SH-SY5Y (cell line): Measurements from ENCODE around the gene IBA57.

Experiments used
- GATA2 ChIP-seq: IDR thresholded peaks from 2 replicates; pipeline ENCODE4 v1.6.1; 2011; ENCODE audit warnings: mild to moderate bottlenecking, low read depth, low read length
- GATA3 ChIP-seq: IDR thresholded peaks from 2 replicates; pipeline ENCODE4 v1.6.1; 2011; ENCODE audit warnings: low read depth, mild to moderate bottlenecking, low read length, moderate library complexity

IBA57 gene

DNA sequence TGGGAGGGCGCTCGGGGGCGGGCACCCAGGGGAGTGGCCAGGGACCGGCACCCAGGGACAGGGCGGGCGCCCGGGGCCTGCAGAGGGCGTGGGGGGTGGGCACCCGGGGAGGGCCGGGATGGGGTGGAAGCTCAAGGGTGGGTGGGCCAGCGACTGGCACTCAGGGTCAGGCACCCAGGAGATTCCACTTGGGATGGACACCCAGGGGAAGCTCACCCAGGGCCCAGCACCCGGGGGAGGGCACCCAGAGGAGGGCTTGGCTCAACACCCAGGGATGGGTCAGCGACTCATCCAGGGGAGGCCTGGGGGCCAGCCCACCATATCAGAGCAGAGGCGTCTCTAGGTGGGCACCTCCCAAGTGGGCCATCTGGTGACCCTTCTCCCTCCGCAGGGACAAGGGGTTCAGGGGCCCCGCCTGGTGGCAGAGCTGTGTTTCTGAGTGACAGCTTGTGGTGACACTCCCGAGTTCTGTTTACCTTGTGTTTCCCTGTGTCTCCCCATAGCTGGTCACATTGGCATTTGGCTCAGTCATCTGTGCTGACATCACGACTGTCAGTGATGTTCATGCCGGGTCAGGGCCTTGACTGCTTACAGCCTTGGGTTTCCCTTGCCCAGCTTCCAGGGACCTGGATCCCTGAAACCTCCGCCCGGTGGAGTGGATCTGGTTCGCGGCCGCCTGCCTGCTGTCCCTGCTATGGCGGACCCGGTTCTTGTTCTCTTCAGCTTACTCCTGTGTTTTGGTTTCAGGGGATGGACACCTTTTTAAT lies 749 bp downstream of the IBA57 start:
- TF ChIP-seq GATA2 (no peak), GATA3 (no peak)

- no peak for TF ChIP-seq GATA2
- no peak for TF ChIP-seq GATA3
These were observed 3.1 kb downstream of the IBA57 start for GRCh38 chr1:228168563-228169270.

DNA sequence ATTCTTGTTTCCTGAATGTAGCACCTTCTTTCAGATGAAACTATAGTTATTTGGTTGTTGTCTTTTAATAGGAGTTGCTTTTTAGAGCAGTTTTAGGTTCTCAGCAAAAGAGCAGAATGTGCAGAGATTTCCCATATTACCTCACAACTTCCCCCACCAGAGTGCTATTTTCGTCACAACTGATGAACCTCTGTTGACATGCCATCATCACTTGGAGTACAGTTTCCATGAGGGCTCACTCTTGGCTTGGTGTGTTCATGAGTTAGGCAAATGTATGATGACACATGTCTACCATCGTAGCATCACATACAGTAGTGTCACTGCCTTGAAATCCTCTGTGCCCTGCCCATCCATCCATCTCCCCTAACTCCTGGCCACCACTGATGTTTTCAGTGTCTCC lies 3.7 kb downstream of the IBA57 start:
- TF ChIP-seq GATA2 (no peak), GATA3 (no peak)

GRCh38 chr1:228170666-228171065 lies 5.1 kb downstream of the IBA57 start:
- TF ChIP-seq GATA2 (no peak), GATA3 (no peak)

DNA sequence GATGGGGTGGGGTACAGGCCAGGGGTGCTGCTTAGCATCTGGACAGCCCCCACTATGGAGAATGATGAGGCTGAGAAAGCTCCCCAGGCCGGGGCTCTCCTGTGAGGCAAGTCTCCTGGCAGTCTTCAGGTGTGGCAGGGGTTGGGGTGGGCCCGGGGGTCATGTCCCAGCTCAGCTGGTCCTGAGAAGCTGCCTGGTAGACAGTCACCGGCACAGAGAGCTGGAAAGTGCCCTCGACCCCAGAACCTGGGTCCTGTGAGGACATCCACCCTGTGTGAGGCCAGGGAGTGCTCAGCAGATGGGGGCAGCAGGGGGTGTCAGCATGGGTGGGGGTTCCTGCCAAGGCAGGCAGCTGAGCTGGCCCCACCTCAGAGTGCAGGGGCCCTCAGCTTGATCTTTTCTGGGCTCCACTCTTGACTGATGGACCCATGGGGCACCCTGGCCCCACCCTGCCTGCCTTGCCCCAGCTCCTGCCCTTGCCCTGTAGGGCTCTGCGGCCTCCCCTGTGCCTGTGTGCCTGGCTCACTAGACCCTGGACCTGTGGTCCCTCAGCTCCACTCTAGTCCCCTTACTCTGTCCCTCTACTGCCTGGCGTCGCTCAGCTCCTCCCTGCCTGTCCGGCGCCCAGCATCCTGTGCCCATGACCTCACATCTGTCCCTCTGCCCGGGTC lies 5.8 kb downstream of the IBA57 start:
- TF ChIP-seq GATA2 (no peak), GATA3 (no peak)

DNA sequence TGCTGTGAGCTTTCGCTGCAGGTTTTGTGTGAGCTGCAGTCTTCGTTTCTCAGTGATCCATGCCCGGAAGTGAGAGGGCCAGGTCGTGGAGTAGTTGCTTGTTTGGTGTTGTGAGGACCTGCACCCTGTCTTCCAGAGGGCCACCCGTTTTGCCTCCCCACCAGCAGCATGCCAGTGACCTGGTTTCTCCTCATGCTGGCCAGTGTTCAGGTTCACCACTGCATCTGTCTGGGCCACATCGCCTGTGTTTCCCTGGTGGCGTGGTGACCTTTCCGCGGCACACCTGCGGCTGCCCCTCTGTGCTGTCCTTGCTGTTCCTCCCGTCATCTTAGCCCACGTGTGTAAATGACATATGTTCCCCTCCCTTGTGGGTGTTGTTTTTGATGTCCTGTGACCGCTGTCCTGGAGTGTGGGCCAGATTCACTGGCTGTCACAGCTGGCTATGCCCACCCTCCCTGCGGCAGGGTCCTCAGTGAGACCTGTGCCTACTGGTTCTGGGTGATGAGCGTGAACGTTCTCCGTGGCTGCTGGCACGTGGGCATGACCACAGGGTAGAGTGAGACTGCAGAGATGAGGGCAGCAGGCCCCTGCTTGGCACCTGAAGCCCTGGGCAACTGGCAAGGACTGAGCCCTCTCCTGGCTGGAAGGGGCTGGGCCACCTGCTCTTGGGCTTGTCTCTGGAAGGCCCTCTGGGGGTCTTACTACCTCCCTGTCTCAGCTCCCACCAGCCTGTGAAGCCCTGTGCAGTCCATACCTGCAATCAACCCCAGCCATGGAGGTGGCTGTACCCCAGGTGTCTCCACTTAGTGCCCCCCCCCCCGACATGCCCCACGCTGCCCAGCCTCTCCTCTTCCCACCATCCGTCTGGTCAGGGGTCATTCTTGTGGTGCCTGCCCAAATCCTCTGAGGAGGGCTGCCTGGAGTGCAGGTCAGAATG lies 7.3 kb downstream of the IBA57 start:
- no peak for TF ChIP-seq GATA3
- no peak for TF ChIP-seq GATA2

- no peak for TF ChIP-seq GATA2
These were observed 9.1 kb downstream of the IBA57 start for GRCh38 chr1:228174482-228175315.

GRCh38 chr1:228175316-228176023 lies 9.9 kb downstream of the IBA57 start:
- TF ChIP-seq GATA2 (no peak), GATA3 (no peak)

DNA sequence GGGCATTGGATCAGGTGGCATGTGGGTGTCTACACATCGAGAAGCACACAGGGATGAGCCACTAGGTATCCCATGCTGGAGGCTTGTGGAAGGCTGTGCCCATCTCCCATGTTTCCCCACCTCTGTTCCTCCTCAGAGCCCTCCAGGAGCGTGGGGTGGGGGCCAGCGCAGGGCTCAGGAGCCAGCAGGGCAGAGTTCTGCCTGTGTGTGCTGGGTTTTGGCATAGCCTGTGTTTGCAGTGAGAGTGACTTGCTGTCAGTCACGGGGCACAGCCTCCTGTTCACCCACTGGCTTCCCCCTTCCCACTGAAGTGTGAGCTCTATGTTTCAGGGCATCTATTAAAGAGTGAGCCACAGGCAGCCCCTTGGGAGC lies 10.4 kb downstream of the IBA57 start:
- no peak for TF ChIP-seq GATA2
- TF ChIP-seq GATA3: no peak

- TF ChIP-seq GATA2 (no peak), GATA3 (no peak)
These were observed 11.0 kb downstream of the IBA57 start for GRCh38 chr1:228176461-228177182.

- TF ChIP-seq GATA2 (no peak), GATA3 (no peak)
These were observed 11.5 kb downstream of the IBA57 start for GRCh38 chr1:228177183-228177475.
